Osteocyte (in vitro differentiated cells): ENCODE data around the gene PRR12. TPM values are rescaled to one million over a fixed set of nuclear protein-coding genes. Genes with fewer than 3 reads are reported as not detected.
A peak's percentile ranks its signal among the peaks of the same experiment; 100 is the strongest.
"Not testable (repeated sequence)": the region's sequence is repeated elsewhere in the genome, so short reads cannot be mapped to it uniquely, and the experiment has no call there.

ENCODE experiments used
- DNase-seq: peaks from one replicate; pipeline ENCODE4 v3.0.0; 2021; ENCODE audit warnings: mixed read lengths; ENCODE audit not compliant: unreplicated experiment; ENCODE audit errors: extremely low spot score
- H3K27ac Mint-ChIP-seq: one replicate; pipeline ENCODE4 v1.8.0; 2021; ENCODE audit warnings: mild to moderate bottlenecking, mixed read lengths; ENCODE audit not compliant: unreplicated experiment
- H3K27me3 Mint-ChIP-seq: one replicate; pipeline ENCODE4 v1.8.0; 2021; ENCODE audit warnings: mixed read lengths; ENCODE audit not compliant: unreplicated experiment
- H3K36me3 Mint-ChIP-seq: one replicate; pipeline ENCODE4 v1.8.0; 2021; ENCODE audit warnings: mixed read lengths; ENCODE audit not compliant: unreplicated experiment
- H3K4me1 Mint-ChIP-seq: one replicate; pipeline ENCODE4 v1.8.0; 2021; ENCODE audit warnings: mixed read lengths; ENCODE audit not compliant: unreplicated experiment
- H3K4me3 Mint-ChIP-seq: one replicate; pipeline ENCODE4 v1.8.0; 2021; ENCODE audit warnings: mild to moderate bottlenecking, moderate library complexity, mixed read lengths; ENCODE audit not compliant: unreplicated experiment
- H3K9me3 Mint-ChIP-seq: one replicate; pipeline ENCODE4 v1.8.0; 2021; ENCODE audit warnings: mixed read lengths; ENCODE audit not compliant: unreplicated experiment
- total RNA-seq: library from RNA; stranded (reverse); gene quantifications from 2 replicates; pipeline ENCODE4 v1.2.1, GENCODE V29; 2021
- TF ChIP-seq, protein P1 (sequence below): fragments of 200-600 bp; sonication (generic); IDR thresholded peaks from 2 replicates; pipeline ENCODE4 v1.5.0; 2021; ENCODE audit warnings: antibody characterized with exemption, mild to moderate bottlenecking, moderate library complexity

Gene PRR12
- total RNA-seq, 1 donor from 2014 or later: 31.6 TPM

- TF ChIP-seq, protein P1, sequence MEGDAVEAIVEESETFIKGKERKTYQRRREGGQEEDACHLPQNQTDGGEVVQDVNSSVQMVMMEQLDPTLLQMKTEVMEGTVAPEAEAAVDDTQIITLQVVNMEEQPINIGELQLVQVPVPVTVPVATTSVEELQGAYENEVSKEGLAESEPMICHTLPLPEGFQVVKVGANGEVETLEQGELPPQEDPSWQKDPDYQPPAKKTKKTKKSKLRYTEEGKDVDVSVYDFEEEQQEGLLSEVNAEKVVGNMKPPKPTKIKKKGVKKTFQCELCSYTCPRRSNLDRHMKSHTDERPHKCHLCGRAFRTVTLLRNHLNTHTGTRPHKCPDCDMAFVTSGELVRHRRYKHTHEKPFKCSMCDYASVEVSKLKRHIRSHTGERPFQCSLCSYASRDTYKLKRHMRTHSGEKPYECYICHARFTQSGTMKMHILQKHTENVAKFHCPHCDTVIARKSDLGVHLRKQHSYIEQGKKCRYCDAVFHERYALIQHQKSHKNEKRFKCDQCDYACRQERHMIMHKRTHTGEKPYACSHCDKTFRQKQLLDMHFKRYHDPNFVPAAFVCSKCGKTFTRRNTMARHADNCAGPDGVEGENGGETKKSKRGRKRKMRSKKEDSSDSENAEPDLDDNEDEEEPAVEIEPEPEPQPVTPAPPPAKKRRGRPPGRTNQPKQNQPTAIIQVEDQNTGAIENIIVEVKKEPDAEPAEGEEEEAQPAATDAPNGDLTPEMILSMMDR: no peak
- peaks cover 5% of the 10 kb centered on the region for H3K36me3 Mint-ChIP-seq
- H3K4me1 Mint-ChIP-seq: peaks cover 32% of the 10 kb centered on the region
- no peak overlapping the region for H3K4me3 Mint-ChIP-seq
- no peaks in the 10 kb centered on the region for H3K9me3 Mint-ChIP-seq
- no peak for DNase-seq
- no peak overlapping the region for H3K27ac Mint-ChIP-seq
- H3K27me3 Mint-ChIP-seq: no peaks in the 10 kb centered on the region
Observed at GRCh38 chr19:49632576-49632975, 41.6 kb downstream of the PRR12 start.

DNA sequence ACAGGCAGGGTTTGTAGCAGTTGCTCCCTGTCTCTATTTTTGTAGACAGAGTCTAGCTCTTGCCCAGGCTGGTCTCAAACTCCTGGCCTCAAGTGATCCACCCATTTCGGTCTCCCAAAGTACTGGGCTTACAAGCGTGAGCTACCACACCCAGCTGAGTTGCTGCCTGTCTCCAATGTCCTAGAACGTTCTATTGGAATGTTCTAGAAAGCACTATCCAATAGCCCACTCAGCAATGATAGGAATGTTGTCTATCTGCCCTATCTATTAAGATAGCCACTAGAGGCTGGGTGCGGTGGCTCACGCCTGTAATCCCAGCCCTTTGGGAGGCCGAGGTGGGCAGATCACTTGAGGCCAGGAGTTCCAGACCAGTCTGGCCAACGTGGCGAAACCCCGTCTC, 42.3 kb downstream of the PRR12 start:
- H3K27ac Mint-ChIP-seq, H3K9me3 Mint-ChIP-seq, DNase-seq, H3K4me3 Mint-ChIP-seq, H3K36me3 Mint-ChIP-seq, H3K27me3 Mint-ChIP-seq: not testable (repeated sequence)
- peaks cover 38% of the 10 kb centered on the region for H3K4me1 Mint-ChIP-seq

DNA sequence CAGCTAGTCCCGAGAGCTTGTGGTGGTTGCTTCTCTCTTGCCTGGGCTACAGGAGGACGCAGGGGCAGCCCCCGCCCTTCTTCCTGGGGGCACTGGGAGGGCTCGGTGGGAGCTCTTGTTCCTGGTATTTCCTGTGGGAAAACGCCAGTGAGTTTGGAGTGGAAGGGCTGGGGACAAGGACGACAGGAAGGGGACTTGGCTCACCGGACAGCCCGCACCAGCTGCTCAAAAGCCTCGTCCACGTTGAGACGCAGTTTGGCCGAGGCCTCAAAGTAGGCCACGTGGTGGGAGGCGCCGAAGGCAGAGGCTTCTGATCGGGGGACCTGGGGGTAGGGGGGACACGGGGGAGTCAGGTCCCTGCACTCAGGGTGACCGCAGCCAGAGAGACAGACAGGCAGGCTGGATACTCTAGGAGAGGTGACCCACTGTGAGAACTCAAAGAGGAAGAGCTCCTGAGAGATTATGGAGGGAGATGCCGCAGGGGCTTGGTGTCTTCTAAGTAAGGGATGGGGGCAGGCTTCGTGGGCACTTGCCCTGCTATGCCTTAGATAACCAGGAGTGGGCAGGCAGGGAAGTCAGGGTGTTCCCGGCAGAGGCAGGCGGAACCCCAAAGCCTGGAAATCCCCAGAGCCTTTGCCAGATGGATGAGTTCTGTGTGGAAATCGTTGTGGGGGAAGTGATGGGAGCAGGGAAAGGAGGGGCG, 44.7 kb downstream of the PRR12 start:
- peaks cover 50% of the 10 kb centered on the region for H3K4me1 Mint-ChIP-seq
- H3K27ac Mint-ChIP-seq: peak overlapping the region; percentile 83
- H3K4me3 Mint-ChIP-seq: no peak overlapping the region
- no peak for DNase-seq
- no peaks in the 10 kb centered on the region for H3K27me3 Mint-ChIP-seq
- peaks cover 2% of the 10 kb centered on the region for H3K36me3 Mint-ChIP-seq
- H3K9me3 Mint-ChIP-seq: no peaks in the 10 kb centered on the region
- TF ChIP-seq, protein P1: no peak

DNA sequence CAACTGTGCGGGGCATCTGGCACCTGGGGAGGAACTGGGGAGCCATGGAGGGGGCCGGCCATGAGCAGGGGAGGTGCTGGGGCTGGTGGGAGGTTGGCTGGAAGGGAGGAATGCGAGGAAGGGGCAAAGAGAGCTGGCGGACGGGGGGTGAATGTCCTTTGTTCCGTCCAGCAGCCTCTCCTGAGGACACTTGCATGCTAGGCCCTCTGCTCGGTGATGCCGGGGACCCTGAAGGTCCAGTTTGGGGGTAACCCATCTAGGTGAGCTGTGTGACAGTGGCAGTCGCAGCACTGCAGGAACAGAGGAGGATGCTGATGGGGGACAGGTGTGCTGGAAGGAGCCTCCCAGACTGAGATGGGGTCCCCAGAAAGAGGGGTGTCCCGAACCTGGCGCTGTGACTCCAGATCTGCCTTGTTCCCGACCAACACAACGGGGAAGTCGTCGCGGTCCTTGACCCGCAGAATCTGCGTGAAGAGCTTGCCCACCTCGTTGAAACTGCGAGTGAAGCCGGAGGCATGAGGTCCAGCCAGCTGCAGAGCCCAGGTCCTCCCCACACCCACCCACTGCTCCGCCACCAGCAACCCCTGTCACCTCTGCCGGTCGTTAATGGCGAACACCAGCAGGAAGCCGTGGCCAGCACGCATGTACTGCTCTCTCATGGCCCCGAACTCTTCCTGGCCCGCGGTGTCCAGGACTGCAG, 45.4 kb downstream of the PRR12 start:
- peak overlapping the region; percentile 32 for H3K4me3 Mint-ChIP-seq
- H3K27ac Mint-ChIP-seq: peak overlapping the region; percentile 83
- H3K9me3 Mint-ChIP-seq: no peaks in the 10 kb centered on the region
- H3K27me3 Mint-ChIP-seq: no peaks in the 10 kb centered on the region
- TF ChIP-seq, protein P1: no peak
- H3K4me1 Mint-ChIP-seq: peaks cover 52% of the 10 kb centered on the region
- DNase-seq: no peak
- H3K36me3 Mint-ChIP-seq: peaks cover 2% of the 10 kb centered on the region

DNA sequence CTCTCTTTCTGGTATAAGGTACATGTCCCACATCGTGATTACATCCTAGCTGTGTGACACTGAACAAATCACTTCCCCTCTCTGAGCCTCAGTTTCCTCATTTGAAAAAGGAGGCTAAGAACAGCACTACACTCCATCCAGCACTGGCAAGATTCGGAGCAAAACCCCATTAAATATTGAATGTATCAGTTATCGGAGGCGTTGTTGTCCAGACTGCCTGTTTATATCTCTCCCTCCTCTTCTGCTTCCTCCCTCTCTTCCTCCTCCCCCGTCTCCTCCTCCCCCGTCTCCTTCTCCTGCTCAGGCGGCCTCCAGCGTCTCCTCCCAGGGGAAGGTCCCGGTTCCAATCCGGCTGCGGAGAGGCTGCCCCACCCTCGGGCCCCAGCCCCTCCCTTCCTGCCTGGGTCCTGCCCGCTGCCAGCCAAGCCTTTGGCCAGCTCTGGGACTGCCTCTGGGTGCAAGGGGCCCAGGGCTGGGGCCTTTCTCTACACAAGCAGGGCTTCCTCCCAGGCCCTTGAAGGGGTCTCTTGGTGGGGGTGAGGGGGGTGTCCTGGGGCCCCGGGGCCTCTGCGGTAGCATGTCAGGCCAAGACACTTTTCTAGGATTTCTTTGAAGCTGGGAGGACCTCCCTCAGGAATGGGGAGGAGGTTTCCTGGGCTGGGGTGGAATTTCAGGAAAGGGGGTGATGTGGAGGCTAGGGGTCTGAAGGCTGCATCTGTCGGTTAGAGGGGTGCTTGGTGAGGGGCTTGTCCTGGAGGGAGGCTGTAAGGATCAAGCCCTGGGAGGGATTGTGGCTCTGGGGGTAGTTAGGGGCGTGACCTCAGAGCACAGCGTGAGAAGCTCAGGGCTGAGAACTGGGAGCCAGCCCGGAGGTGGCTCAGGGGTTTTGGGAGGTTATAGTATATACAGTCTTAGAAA, 47.1 kb downstream of the PRR12 start:
- Mint-ChIP-seq H3K4me1 (peaks cover 60% of the 10 kb centered on the region), H3K27me3 (no peaks in the 10 kb centered on the region), H3K36me3 (peaks cover 2% of the 10 kb centered on the region), H3K27ac (peak overlapping the region; percentile 96), H3K4me3 (peak overlapping the region; percentile 87), H3K9me3 (no peaks in the 10 kb centered on the region)
- TF ChIP-seq, protein P1: no peak
- DNase-seq: peak; percentile 93
